Prostate gland (tissue), 2 donors: Measurements from ENCODE around the gene SKAP2.

Experiments
- CTCF ChIP-seq, 4 experiments: fragments of 200-600 bp in 2 of 4; fragments of 450-650 bp in 2 of 4; sonication (generic) in 2 of 4; IDR thresholded peaks; 1 replicate in 3 of 4; 2 replicates in 1 of 4; pipeline ENCODE4 v1.5.1; 2016 to 2019; ENCODE audit warnings: antibody characterized with exemption in 4 of 4, mild to moderate bottlenecking in 2 of 4, moderate library complexity in 2 of 4
- POLR2A ChIP-seq: fragments of 450-650 bp; IDR thresholded peaks from one replicate; pipeline ENCODE4 v1.6.1; 2016; ENCODE audit warnings: antibody characterized with exemption, mild to moderate bottlenecking
- POLR2AphosphoS5 ChIP-seq: sonication (generic); formaldehyde crosslinking; IDR thresholded peaks from one replicate; pipeline ENCODE4 v1.6.1; 2017; ENCODE audit warnings: antibody characterized with exemption

GRCh38 chr7:26912338-26912737 lies 47.9 kb upstream of the SKAP2 start:
- TF ChIP-seq CTCF (IDR thresholded peaks at IDR 0.05) (no peak), POLR2AphosphoS5 (no peak), POLR2A (no peak)
